Measurements from ENCODE around the gene CFAP100. TPM values are rescaled to one million over a fixed set of nuclear protein-coding genes. Genes with fewer than 3 reads are reported as not detected.

CFAP100 gene
- total RNA-seq, 3 donors from 2014 or later (not counting 1 experiment from before 2014, with no cell fraction given): not detected

DNA sequence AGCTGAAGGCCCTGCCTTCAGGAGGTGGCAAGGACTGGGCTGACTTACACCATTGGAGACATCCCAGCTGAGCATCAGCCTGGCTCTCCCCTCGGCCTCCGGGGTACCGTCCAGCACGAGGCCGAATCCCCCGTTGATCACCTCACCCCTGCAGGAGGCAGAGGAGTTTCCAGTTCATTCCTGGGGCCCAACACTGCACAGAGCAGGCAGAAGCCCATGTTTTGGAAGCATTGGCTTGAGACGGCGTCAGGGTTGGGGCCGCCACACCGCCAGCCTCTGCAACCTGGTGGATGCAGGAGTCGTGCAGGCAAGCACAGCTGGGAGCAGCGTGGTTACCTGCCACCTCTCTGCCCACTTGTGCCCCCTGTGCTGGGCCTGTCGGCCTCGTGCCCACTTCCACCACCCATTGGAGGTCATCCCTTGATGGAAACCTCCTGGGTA lies 88.6 kb downstream of the CFAP100 start:
- no peak overlapping the region for H3K4me3 Mint-ChIP-seq
- Histone ChIP-seq H3K27me3 (ENCODE audit: control insufficient read depth, insufficient read depth, low read length) (no peaks in the 10 kb centered on the region), H3K27ac (ENCODE audit: low read length) (no peak overlapping the region), H3K9me3 (ENCODE audit: control insufficient read depth, insufficient read depth, low read length) (no peaks in the 10 kb centered on the region), H3K4me3 (ENCODE audit: low read length) (no peak overlapping the region), H3K4me1 (ENCODE audit: control insufficient read depth, insufficient read depth, low read length) (peaks cover 13% of the 10 kb centered on the region), H3K36me3 (ENCODE audit: control insufficient read depth, insufficient read depth, low read length) (no peaks in the 10 kb centered on the region)
- ATAC-seq (no peak), DNase-seq (no peak)
- peaks cover 0 to 12% of the 10 kb centered on the region in 2 donors for H3K4me1 Mint-ChIP-seq
- H3K36me3 Mint-ChIP-seq: no peaks in the 10 kb centered on the region
- intact Hi-C loops (cut with micrococcal nuclease): no loop called here
- H3K27me3 Mint-ChIP-seq (ENCODE audit: low read depth in 2 of 2): no peaks in the 10 kb centered on the region
- WGBS (ENCODE audit: insufficient coverage): 81% methylated on average over 14 of the region's 14 CpGs
- peak overlapping the region in 1 of 2 donors; percentile 48 for H3K27ac Mint-ChIP-seq
- TF ChIP-seq CTCF (IDR thresholded peaks at IDR 0.05): no peak
- H3K9me3 Mint-ChIP-seq: no peaks in the 10 kb centered on the region

- H3K4me1 Mint-ChIP-seq: peaks cover 0 to 12% of the 10 kb centered on the region in 2 donors
- Histone ChIP-seq H3K4me3 (ENCODE audit: low read length) (no peak overlapping the region), H3K9me3 (ENCODE audit: control insufficient read depth, insufficient read depth, low read length) (no peaks in the 10 kb centered on the region), H3K27me3 (ENCODE audit: control insufficient read depth, insufficient read depth, low read length) (no peaks in the 10 kb centered on the region), H3K4me1 (ENCODE audit: control insufficient read depth, insufficient read depth, low read length) (peaks cover 13% of the 10 kb centered on the region), H3K36me3 (ENCODE audit: control insufficient read depth, insufficient read depth, low read length) (no peaks in the 10 kb centered on the region), H3K27ac (ENCODE audit: low read length) (no peak overlapping the region)
- no peaks in the 10 kb centered on the region for H3K36me3 Mint-ChIP-seq
- H3K9me3 Mint-ChIP-seq: no peaks in the 10 kb centered on the region
- no peak for ATAC-seq
- no peak overlapping the region for H3K27ac Mint-ChIP-seq
- DNase-seq: no peak
- 92% methylated on average over 3 of the region's 3 CpGs for WGBS (ENCODE audit: insufficient coverage)
- TF ChIP-seq CTCF (IDR thresholded peaks at IDR 0.05): no peak
- no peaks in the 10 kb centered on the region for H3K27me3 Mint-ChIP-seq (ENCODE audit: low read depth in 2 of 2)
- no peak overlapping the region for H3K4me3 Mint-ChIP-seq
- intact Hi-C loops (cut with micrococcal nuclease): no loop called here
Measured at GRCh38 chr3:126484148-126484547, 89.4 kb downstream of the CFAP100 start.

GRCh38 chr3:126484662-126485061 lies 90.0 kb downstream of the CFAP100 start:
- Histone ChIP-seq H3K36me3 (ENCODE audit: control insufficient read depth, insufficient read depth, low read length) (no peaks in the 10 kb centered on the region), H3K27me3 (ENCODE audit: control insufficient read depth, insufficient read depth, low read length) (no peaks in the 10 kb centered on the region), H3K27ac (ENCODE audit: low read length) (no peak overlapping the region), H3K4me1 (ENCODE audit: control insufficient read depth, insufficient read depth, low read length) (peaks cover 13% of the 10 kb centered on the region), H3K4me3 (ENCODE audit: low read length) (no peak overlapping the region), H3K9me3 (ENCODE audit: control insufficient read depth, insufficient read depth, low read length) (no peaks in the 10 kb centered on the region)
- no peak for ATAC-seq
- intact Hi-C loops (cut with micrococcal nuclease): no loop called here
- H3K9me3 Mint-ChIP-seq: no peaks in the 10 kb centered on the region
- no peak for DNase-seq
- no peaks in the 10 kb centered on the region for H3K27me3 Mint-ChIP-seq (ENCODE audit: low read depth in 2 of 2)
- no peak overlapping the region for H3K27ac Mint-ChIP-seq
- no peak overlapping the region for H3K4me3 Mint-ChIP-seq
- H3K4me1 Mint-ChIP-seq: peaks cover 0 to 12% of the 10 kb centered on the region in 2 donors
- no peaks in the 10 kb centered on the region for H3K36me3 Mint-ChIP-seq
- 88% methylated on average over 3 of the region's 3 CpGs for WGBS (ENCODE audit: insufficient coverage)
- TF ChIP-seq CTCF (IDR thresholded peaks at IDR 0.05): no peak

- H3K27ac ChIP-seq (ENCODE audit: low read length): no peak overlapping the region
- H3K27me3 Mint-ChIP-seq (ENCODE audit: low read depth in 2 of 2): no peaks in the 10 kb centered on the region
- no peak overlapping the region for H3K4me3 Mint-ChIP-seq
- H3K36me3 Mint-ChIP-seq: no peaks in the 10 kb centered on the region
- H3K4me1 Mint-ChIP-seq: peaks cover 0 to 12% of the 10 kb centered on the region in 2 donors
- no peak overlapping the region for H3K27ac Mint-ChIP-seq
- ATAC-seq: no peak
- intact Hi-C loops (cut with micrococcal nuclease): no loop called here
- H3K9me3 Mint-ChIP-seq: no peaks in the 10 kb centered on the region
- no peak for TF ChIP-seq CTCF (IDR thresholded peaks at IDR 0.05)
- H3K27me3 ChIP-seq (ENCODE audit: control insufficient read depth, insufficient read depth, low read length): no peaks in the 10 kb centered on the region
- H3K9me3 ChIP-seq (ENCODE audit: control insufficient read depth, insufficient read depth, low read length): no peaks in the 10 kb centered on the region
- whole genome bisulfite sequencing (ENCODE audit: insufficient coverage): 85% methylated on average over 8 of the region's 8 CpGs
- H3K4me3 ChIP-seq (ENCODE audit: low read length): no peak overlapping the region
- peaks cover 13% of the 10 kb centered on the region for H3K4me1 ChIP-seq (ENCODE audit: control insufficient read depth, insufficient read depth, low read length)
- H3K36me3 ChIP-seq (ENCODE audit: control insufficient read depth, insufficient read depth, low read length): no peaks in the 10 kb centered on the region
- no peak for DNase-seq
Measured at GRCh38 chr3:126485176-126485897, 90.6 kb downstream of the CFAP100 start.

Measured in natural killer cell (primary cell).